H9 (cell line): ENCODE measurements around the gene CROCC2. TPM values are rescaled to one million over a fixed set of nuclear protein-coding genes. Genes with fewer than 3 reads are reported as not detected.

ENCODE experiments used
- DNase-seq: peaks from one replicate; pipeline ENCODE4 v3.0.0-alpha.2; 2017
- H2AFZ ChIP-seq: one replicate; pipeline ENCODE4 v1.6.1; 2013; ENCODE audit warnings: mild to moderate bottlenecking, low read length, control low read depth, moderate library complexity
- H2AK5ac ChIP-seq: 2 replicates; pipeline ENCODE4 v1.6.1; 2013; ENCODE audit warnings: low read length, control low read depth, mixed read lengths; ENCODE audit not compliant: insufficient read length
- H2BK120ac ChIP-seq: one replicate; pipeline ENCODE4 v1.6.1; 2013; ENCODE audit warnings: low read depth, mild to moderate bottlenecking, low read length, control low read depth, inconsistent platforms; ENCODE audit not compliant: poor library complexity, severe bottlenecking
- H2BK12ac ChIP-seq: 2 replicates; pipeline ENCODE4 v1.6.1; 2013; ENCODE audit warnings: low read length, control low read depth, mixed read lengths, low read depth; ENCODE audit not compliant: insufficient read length
- H2BK15ac ChIP-seq: 2 replicates; pipeline ENCODE4 v1.6.1; 2013; ENCODE audit warnings: low read depth, low read length, control low read depth
- H2BK20ac ChIP-seq: one replicate; pipeline ENCODE4 v1.6.1; 2013; ENCODE audit warnings: low read depth, mild to moderate bottlenecking, low read length, control low read depth, inconsistent platforms; ENCODE audit not compliant: poor library complexity, severe bottlenecking
- H2BK5ac ChIP-seq: 2 replicates; pipeline ENCODE4 v1.6.1; 2013; ENCODE audit warnings: low read length, control low read depth, mixed read lengths; ENCODE audit not compliant: insufficient read length
- H3K14ac ChIP-seq: 2 replicates; pipeline ENCODE4 v1.6.1; 2013; ENCODE audit warnings: low read length, control low read depth; ENCODE audit not compliant: insufficient read depth
- H3K18ac ChIP-seq: 2 replicates; pipeline ENCODE4 v1.6.1; 2013; ENCODE audit warnings: low read depth, mild to moderate bottlenecking, mixed read lengths, low read length, control low read depth; ENCODE audit not compliant: insufficient read length
- H3K23ac ChIP-seq: 2 replicates; pipeline ENCODE4 v1.6.1; 2013; ENCODE audit warnings: low read length, control low read depth, mixed read lengths, low read depth; ENCODE audit not compliant: insufficient read length
- H3K23me2 ChIP-seq: 2 replicates; pipeline ENCODE4 v1.6.1; 2013; ENCODE audit warnings: low read depth, mild to moderate bottlenecking, mixed read lengths, low read length, control low read depth; ENCODE audit not compliant: insufficient read length, poor library complexity, severe bottlenecking
- H3K27ac ChIP-seq: 2 replicates; pipeline ENCODE4 v1.5.1; 2013; ENCODE audit warnings: low read length, control low read depth, mixed read lengths, low read depth; ENCODE audit not compliant: insufficient read length
- H3K27me3 ChIP-seq: 2 replicates; pipeline ENCODE4 v1.6.1; 2013; ENCODE audit warnings: low read length, control low read depth, inconsistent platforms; ENCODE audit not compliant: insufficient read depth
- H3K4ac ChIP-seq: 2 replicates; pipeline ENCODE4 v1.6.1; 2013; ENCODE audit warnings: low read depth, mild to moderate bottlenecking, control low read depth, inconsistent platforms, low read length, moderate library complexity
- H3K4me1 ChIP-seq: 2 replicates; pipeline ENCODE4 v1.6.1; 2013; ENCODE audit warnings: low read length, control low read depth, inconsistent platforms; ENCODE audit not compliant: insufficient read depth
- H3K4me2 ChIP-seq: 2 replicates; pipeline ENCODE4 v1.6.1; 2013; ENCODE audit warnings: low read length, control low read depth, mixed read lengths; ENCODE audit not compliant: insufficient read length, insufficient read depth
- H3K56ac ChIP-seq: 2 replicates; pipeline ENCODE4 v1.6.1; 2013; ENCODE audit warnings: low read depth, mild to moderate bottlenecking, mixed read lengths, low read length, control low read depth; ENCODE audit not compliant: insufficient read length
- H3K79me1 ChIP-seq: 2 replicates; pipeline ENCODE4 v1.6.1; 2013; ENCODE audit warnings: low read depth, mild to moderate bottlenecking, moderate library complexity, low read length, control low read depth, inconsistent platforms; ENCODE audit not compliant: insufficient read depth, poor library complexity, severe bottlenecking
- H3K79me2 ChIP-seq: 2 replicates; pipeline ENCODE4 v1.6.1; 2013; ENCODE audit warnings: low read length, control low read depth, inconsistent platforms; ENCODE audit not compliant: insufficient read depth
- H3K9ac ChIP-seq: 2 replicates; pipeline ENCODE4 v1.6.1; 2013; ENCODE audit warnings: low read length, control low read depth, mixed read lengths; ENCODE audit not compliant: insufficient read length; ENCODE audit errors: extremely low read depth
- H3K9me3 ChIP-seq: one replicate; pipeline ENCODE4 v1.6.1; 2013; ENCODE audit warnings: low read depth, low read length, inconsistent platforms; ENCODE audit not compliant: control insufficient read depth
- H3T11ph ChIP-seq: one replicate; pipeline ENCODE4 v1.6.1; 2013; ENCODE audit warnings: mild to moderate bottlenecking, low read length, control low read depth, inconsistent platforms
- H4K20me1 ChIP-seq: one replicate; pipeline ENCODE4 v1.6.1; 2013; ENCODE audit not compliant: control insufficient read depth, insufficient read length, insufficient read depth
- H4K5ac ChIP-seq: 2 replicates; pipeline ENCODE4 v1.6.1; 2013; ENCODE audit warnings: low read depth, mild to moderate bottlenecking, mixed read lengths, low read length, control low read depth; ENCODE audit not compliant: insufficient read length
- H4K8ac ChIP-seq: replicated peaks from 2 replicates; pipeline ENCODE4 v1.6.1; 2013; ENCODE audit warnings: low read length, control low read depth, mixed read lengths, low read depth; ENCODE audit not compliant: insufficient read length
- H4K91ac ChIP-seq: 2 replicates; pipeline ENCODE4 v1.6.1; 2013; ENCODE audit warnings: low read depth, mild to moderate bottlenecking, moderate library complexity, mixed read lengths, low read length, control low read depth; ENCODE audit not compliant: insufficient read length
- H3K27ac Mint-ChIP-seq, 3 experiments: 2 replicates in 2 of 3; 3 replicates in 1 of 3; pipeline ENCODE4 v1.8.0; 2020 to 2021; ENCODE audit warnings: mixed read lengths in 3 of 3, mild to moderate bottlenecking in 1 of 3, moderate library complexity in 1 of 3
- H3K27me3 Mint-ChIP-seq: 2 replicates; pipeline ENCODE4 v1.8.0; 2021; ENCODE audit warnings: low read depth, mild to moderate bottlenecking, moderate library complexity, mixed read lengths
- H3K36me3 Mint-ChIP-seq, 3 experiments: 2 replicates in 2 of 3; 3 replicates in 1 of 3; pipeline ENCODE4 v1.8.0; 2020 to 2021; ENCODE audit warnings: low read depth in 3 of 3, mixed read lengths in 3 of 3; ENCODE audit not compliant: insufficient read depth in 1 of 3
- H3K4me1 Mint-ChIP-seq, 2 experiments: 2 replicates each; pipeline ENCODE4 v1.8.0; 2020; ENCODE audit warnings: mixed read lengths in 2 of 2
- H3K4me3 Mint-ChIP-seq, 2 experiments: 2 replicates in 1 of 2; 3 replicates in 1 of 2; pipeline ENCODE4 v1.8.0; 2020 to 2021; ENCODE audit warnings: mild to moderate bottlenecking in 2 of 2, mixed read lengths in 2 of 2, moderate library complexity in 1 of 2
- H3K9me3 Mint-ChIP-seq, 2 experiments: 2 replicates in 1 of 2; 3 replicates in 1 of 2; pipeline ENCODE4 v1.8.0; 2020; ENCODE audit warnings: mild to moderate bottlenecking in 2 of 2, mixed read lengths in 2 of 2, moderate library complexity in 1 of 2
- WGBS: extraction: QIAGEN DNeasy Blood & Tissue Kit; methylation state at CpG from one replicate; pipeline ENCODE4 v1.1.7; 2013; ENCODE audit warnings: missing lambda C conversion rate, low lambda C conversion rate, mixed read lengths; ENCODE audit not compliant: insufficient read length; ENCODE audit errors: extremely low coverage; 5-methylcytosine and 5-hydroxymethylcytosine counted together
- total RNA-seq: library from RNA; stranded (reverse); gene quantifications from 2 replicates; pipeline ENCODE4 v1.2.1, GENCODE V29; 2021
- TF ChIP-seq, protein P1 (sequence below): fragments of 200-600 bp; sonication (generic); conservative IDR thresholded peaks from 3 replicates; pipeline ENCODE4 v1.8.0; 2021; ENCODE audit warnings: antibody characterized with exemption, mild to moderate bottlenecking

Gene CROCC2
- total RNA-seq, 1 experiment from 2014 or later = not detected

DNA sequence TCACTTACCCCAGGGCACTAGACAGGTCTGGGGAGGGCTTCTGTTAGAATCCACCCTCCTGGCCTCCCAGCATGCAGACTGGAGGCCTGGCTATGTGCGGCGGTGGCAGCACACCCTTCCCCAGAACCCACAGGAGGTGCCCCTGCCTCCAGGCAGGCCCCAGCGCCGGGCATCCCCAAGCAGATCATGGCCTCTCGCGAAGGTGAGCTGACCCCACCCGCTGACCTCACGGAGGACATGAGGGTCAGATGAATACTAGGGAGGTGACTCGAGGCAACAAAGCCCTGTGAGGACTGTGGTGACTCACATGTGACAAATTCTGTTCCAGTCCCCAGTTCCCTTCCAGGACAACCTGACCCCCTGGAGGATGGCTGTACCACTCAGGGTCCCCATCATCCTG, 12.1 kb upstream of the CROCC2 start:
- Mint-ChIP-seq H3K4me3 (no peak overlapping the region), H3K27ac (no peak overlapping the region), H3K36me3 (no peaks in the 10 kb centered on the region), H3K9me3 (no peaks in the 10 kb centered on the region), H3K27me3 (no peaks in the 10 kb centered on the region), H3K4me1 (peaks cover 2 to 10% of the 10 kb centered on the region in 2 experiments)
- H4K5ac ChIP-seq = no peak overlapping the region
- no peak overlapping the region for H3K4me2 ChIP-seq
- no peak overlapping the region for H2BK5ac ChIP-seq
- H3K79me1 ChIP-seq = no peaks in the 10 kb centered on the region
- no peak overlapping the region for H2BK15ac ChIP-seq
- no peak for DNase-seq
- no peak overlapping the region for H3K27ac ChIP-seq
- WGBS = no CpG with 5 or more reads among the region's 9 CpGs
- no peak overlapping the region for H3T11ph ChIP-seq
- no peak overlapping the region for H3K18ac ChIP-seq
- H3K27me3 ChIP-seq = no peaks in the 10 kb centered on the region
- H3K4ac ChIP-seq = no peak overlapping the region
- H3K23ac ChIP-seq = no peak overlapping the region
- H2AFZ ChIP-seq = no peak overlapping the region
- H3K9me3 ChIP-seq = no peaks in the 10 kb centered on the region
- H3K9ac ChIP-seq = no peak overlapping the region
- no peaks in the 10 kb centered on the region for H3K79me2 ChIP-seq
- no peaks in the 10 kb centered on the region for H3K4me1 ChIP-seq
- H2AK5ac ChIP-seq = no peak overlapping the region
- no peaks in the 10 kb centered on the region for H3K23me2 ChIP-seq
- H2BK120ac ChIP-seq = no peak overlapping the region
- TF ChIP-seq, protein P1, sequence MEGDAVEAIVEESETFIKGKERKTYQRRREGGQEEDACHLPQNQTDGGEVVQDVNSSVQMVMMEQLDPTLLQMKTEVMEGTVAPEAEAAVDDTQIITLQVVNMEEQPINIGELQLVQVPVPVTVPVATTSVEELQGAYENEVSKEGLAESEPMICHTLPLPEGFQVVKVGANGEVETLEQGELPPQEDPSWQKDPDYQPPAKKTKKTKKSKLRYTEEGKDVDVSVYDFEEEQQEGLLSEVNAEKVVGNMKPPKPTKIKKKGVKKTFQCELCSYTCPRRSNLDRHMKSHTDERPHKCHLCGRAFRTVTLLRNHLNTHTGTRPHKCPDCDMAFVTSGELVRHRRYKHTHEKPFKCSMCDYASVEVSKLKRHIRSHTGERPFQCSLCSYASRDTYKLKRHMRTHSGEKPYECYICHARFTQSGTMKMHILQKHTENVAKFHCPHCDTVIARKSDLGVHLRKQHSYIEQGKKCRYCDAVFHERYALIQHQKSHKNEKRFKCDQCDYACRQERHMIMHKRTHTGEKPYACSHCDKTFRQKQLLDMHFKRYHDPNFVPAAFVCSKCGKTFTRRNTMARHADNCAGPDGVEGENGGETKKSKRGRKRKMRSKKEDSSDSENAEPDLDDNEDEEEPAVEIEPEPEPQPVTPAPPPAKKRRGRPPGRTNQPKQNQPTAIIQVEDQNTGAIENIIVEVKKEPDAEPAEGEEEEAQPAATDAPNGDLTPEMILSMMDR = no peak
- peak overlapping the region; percentile 8; the same call in 1 of the 2 replicates for H3K14ac ChIP-seq
- H2BK12ac ChIP-seq = no peak overlapping the region
- no peak overlapping the region for H4K91ac ChIP-seq
- no peak overlapping the region for H3K56ac ChIP-seq
- H2BK20ac ChIP-seq = no peak overlapping the region
- H4K20me1 ChIP-seq = no peaks in the 10 kb centered on the region
- no peak overlapping the region for H4K8ac ChIP-seq
